ENCODE data around the gene CTSA.
A peak's percentile ranks its signal among the peaks of the same experiment; 100 is the strongest.
"Not testable (repeated sequence)": the region's sequence is repeated elsewhere in the genome, so short reads cannot be mapped to it uniquely, and the experiment has no call there.

CTSA gene

GRCh38 chr20:45924391-45925261, 33.5 kb downstream of the CTSA start:
- H3K4me3 ChIP-seq (ENCODE audit: control insufficient read depth in 1 of 7, extremely low read depth in 1 of 7, insufficient read depth in 4 of 7, low read depth in 2 of 7, low read length in 6 of 7), result peak overlapping the region in 1 of 7 experiments; percentile 42
- WGBS (ENCODE audit: insufficient coverage), result 62% methylated on average over 19 of the region's 21 CpGs
- H3K27ac ChIP-seq (ENCODE audit: insufficient read depth in 1 of 2, low read depth in 1 of 2, low read length in 2 of 2, poor library complexity in 1 of 2, severe bottlenecking in 2 of 2), result no peak overlapping the region
- no peaks in the 10 kb centered on the region for H3K36me3 ChIP-seq (ENCODE audit: control insufficient read depth in 4 of 4, insufficient read depth in 4 of 4, low read length in 3 of 4)
- peaks cover 0 to 5% (median 0%) of the 10 kb centered on the region in 4 experiments for H3K4me1 ChIP-seq (ENCODE audit: control extremely low read depth in 1 of 4, control insufficient read depth in 4 of 4, insufficient read depth in 4 of 4, low read length in 3 of 4)
- no peaks in the 10 kb centered on the region for H3K27me3 ChIP-seq (replicated peaks in 2 of 5; ENCODE audit: control insufficient read depth in 4 of 5, insufficient read depth in 5 of 5, low read length in 4 of 5)
- no peaks in the 10 kb centered on the region for H3K9me3 ChIP-seq (ENCODE audit: control extremely low read depth in 1 of 5, control insufficient read depth in 4 of 5, insufficient read depth in 2 of 5, low read depth in 1 of 5, low read length in 4 of 5)
- CTCF ChIA-PET, result interaction anchor here (0.7 to 2.0 kb wide), 5 partner anchors 9 to 103 kb away, joined by 3 to 10 read pairs (median 4); partner anchors contain the start of gene PCIF1
- POLR2A ChIA-PET, result interaction anchor here (0.6 to 1.1 kb wide), 2 partner anchors 14 to 527 kb away, joined by 4 read pairs; no protein-coding TSS in a partner anchor
- DNase-seq, result no peak

DNA sequence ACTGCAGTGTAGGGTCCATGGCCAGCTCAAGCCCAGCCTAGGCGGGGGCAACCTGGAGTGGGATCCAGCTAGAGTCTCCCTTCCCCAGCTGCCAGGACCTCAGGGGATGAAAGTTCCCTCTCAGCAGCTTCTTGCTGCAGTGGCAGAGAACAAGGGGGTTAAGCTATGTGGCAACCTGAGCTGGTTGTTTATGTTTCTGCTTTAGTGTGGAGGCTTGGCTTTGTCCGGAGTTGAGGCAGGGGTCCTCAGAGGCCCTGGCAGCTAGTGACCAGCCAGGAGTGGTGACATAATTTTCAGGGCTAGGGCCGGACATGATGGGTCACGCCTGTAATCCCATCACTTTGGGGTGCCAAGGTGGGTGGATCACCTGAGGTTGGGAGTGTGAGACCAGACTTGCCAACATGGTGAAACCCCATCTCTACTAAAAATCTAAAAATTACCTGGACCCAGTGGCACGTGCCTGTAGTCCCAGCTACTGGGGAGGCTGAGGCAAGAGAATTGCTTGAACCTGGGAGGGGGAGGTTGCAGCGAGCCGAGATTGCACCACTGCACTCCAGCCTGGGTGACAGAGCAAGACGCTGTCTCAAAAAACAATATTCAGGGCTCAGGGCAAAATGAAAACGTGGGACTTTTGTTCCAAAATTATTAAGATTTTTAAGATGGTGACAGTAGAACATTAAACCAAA, 34.8 kb downstream of the CTSA start:
- no peaks in the 10 kb centered on the region for H3K27me3 ChIP-seq (replicated peaks in 2 of 5; ENCODE audit: control insufficient read depth in 4 of 5, insufficient read depth in 5 of 5, low read length in 4 of 5)
- H3K4me1 ChIP-seq (ENCODE audit: control extremely low read depth in 1 of 4, control insufficient read depth in 4 of 4, insufficient read depth in 4 of 4, low read length in 3 of 4), result peaks cover 0 to 5% (median 0%) of the 10 kb centered on the region in 4 experiments
- H3K36me3 ChIP-seq (ENCODE audit: control insufficient read depth in 4 of 4, insufficient read depth in 4 of 4, low read length in 3 of 4), result no peaks in the 10 kb centered on the region
- ChIA-PET POLR2A (no interaction called here), CTCF (interaction anchor here (1.3 kb wide), 1 partner anchor 39 kb away, joined by 3 read pairs; the partner anchor contains the start of gene SPATA25)
- no peak overlapping the region for H3K4me3 ChIP-seq (ENCODE audit: control insufficient read depth in 1 of 7, extremely low read depth in 1 of 7, insufficient read depth in 4 of 7, low read depth in 2 of 7, low read length in 6 of 7)
- WGBS (ENCODE audit: insufficient coverage), result 75% methylated on average over 5 of the region's 9 CpGs
- no peaks in the 10 kb centered on the region for H3K9me3 ChIP-seq (ENCODE audit: control extremely low read depth in 1 of 5, control insufficient read depth in 4 of 5, insufficient read depth in 2 of 5, low read depth in 1 of 5, low read length in 4 of 5)
- no peak overlapping the region for H3K27ac ChIP-seq (ENCODE audit: insufficient read depth in 1 of 2, low read depth in 1 of 2, low read length in 2 of 2, poor library complexity in 1 of 2, severe bottlenecking in 2 of 2)
- DNase-seq, result no peak

- no peaks in the 10 kb centered on the region for H3K27me3 ChIP-seq (replicated peaks in 2 of 5; ENCODE audit: control insufficient read depth in 4 of 5, insufficient read depth in 5 of 5, low read length in 4 of 5)
- H3K9me3 ChIP-seq (ENCODE audit: control extremely low read depth in 1 of 5, control insufficient read depth in 4 of 5, insufficient read depth in 2 of 5, low read depth in 1 of 5, low read length in 4 of 5), result no peaks in the 10 kb centered on the region
- CTCF ChIA-PET, result interaction anchor here (1.3 kb wide), 1 partner anchor 40 kb away, joined by 3 read pairs; the partner anchor contains the start of gene SPATA25
- 100% methylated on average over 1 of the region's 2 CpGs for whole genome bisulfite sequencing (ENCODE audit: insufficient coverage)
- no peak overlapping the region for H3K4me3 ChIP-seq (ENCODE audit: control insufficient read depth in 1 of 7, extremely low read depth in 1 of 7, insufficient read depth in 4 of 7, low read depth in 2 of 7, low read length in 6 of 7)
- no peak overlapping the region for H3K27ac ChIP-seq (ENCODE audit: insufficient read depth in 1 of 2, low read depth in 1 of 2, low read length in 2 of 2, poor library complexity in 1 of 2, severe bottlenecking in 2 of 2)
- H3K4me1 ChIP-seq (ENCODE audit: control extremely low read depth in 1 of 4, control insufficient read depth in 4 of 4, insufficient read depth in 4 of 4, low read length in 3 of 4), result peaks cover 0 to 5% (median 0%) of the 10 kb centered on the region in 4 experiments
- no peaks in the 10 kb centered on the region for H3K36me3 ChIP-seq (ENCODE audit: control insufficient read depth in 4 of 4, insufficient read depth in 4 of 4, low read length in 3 of 4)
- no peak for DNase-seq
- POLR2A ChIA-PET, result no interaction called here
These were observed 35.6 kb downstream of the CTSA start for GRCh38 chr20:45926731-45927070.

- DNase-seq, result no peak
- Histone ChIP-seq H3K27me3 (replicated peaks in 2 of 5; ENCODE audit: control insufficient read depth in 4 of 5, insufficient read depth in 5 of 5, low read length in 4 of 5) (no peaks in the 10 kb centered on the region), H3K36me3 (ENCODE audit: control insufficient read depth in 4 of 4, insufficient read depth in 4 of 4, low read length in 3 of 4) (no peaks in the 10 kb centered on the region), H3K4me3 (ENCODE audit: control insufficient read depth in 1 of 7, extremely low read depth in 1 of 7, insufficient read depth in 4 of 7, low read depth in 2 of 7, low read length in 6 of 7) (no peak overlapping the region), H3K4me1 (ENCODE audit: control extremely low read depth in 1 of 4, control insufficient read depth in 4 of 4, insufficient read depth in 4 of 4, low read length in 3 of 4) (peaks cover 0 to 5% (median 0%) of the 10 kb centered on the region in 4 experiments), H3K9me3 (ENCODE audit: control extremely low read depth in 1 of 5, control insufficient read depth in 4 of 5, insufficient read depth in 2 of 5, low read depth in 1 of 5, low read length in 4 of 5) (no peaks in the 10 kb centered on the region), H3K27ac (ENCODE audit: insufficient read depth in 1 of 2, low read depth in 1 of 2, low read length in 2 of 2, poor library complexity in 1 of 2, severe bottlenecking in 2 of 2) (no peak overlapping the region)
- CTCF ChIA-PET, result interaction anchor here (0.7 to 1.6 kb wide), 4 partner anchors 8 to 128 kb away, joined by 3 to 4 read pairs (median 3); partner anchors contain the start of gene SPATA25
- WGBS (ENCODE audit: insufficient coverage), result 84% methylated on average over 8 of the region's 14 CpGs
- POLR2A ChIA-PET, result no interaction called here
These were observed 36.1 kb downstream of the CTSA start for GRCh38 chr20:45927071-45927878.

DNA sequence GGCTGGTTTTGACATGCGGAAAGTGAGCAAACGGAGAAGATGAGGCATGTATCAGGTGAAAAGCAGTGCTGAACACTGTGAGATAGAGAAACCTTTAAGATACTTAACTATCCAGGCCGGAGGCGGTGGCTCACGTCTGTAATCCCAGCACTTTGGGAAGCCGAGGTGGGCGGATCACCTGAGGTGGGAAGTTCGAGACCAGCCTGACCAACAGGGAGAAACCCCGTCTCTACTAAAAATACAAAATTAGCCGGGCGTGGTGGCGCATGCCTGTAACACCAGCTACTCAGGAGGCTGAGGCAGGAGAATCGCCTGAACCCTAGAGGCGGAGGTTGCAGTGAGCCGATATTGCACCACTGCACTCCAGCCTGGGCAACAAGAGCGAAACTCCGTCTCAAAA, 40.5 kb downstream of the CTSA start:
- CTCF ChIA-PET, result interaction anchor here (0.7 to 1.1 kb wide), 3 partner anchors 37 to 92 kb away, joined by 3 read pairs; no protein-coding TSS in a partner anchor
- H3K27ac ChIP-seq (ENCODE audit: insufficient read depth in 1 of 2, low read depth in 1 of 2, low read length in 2 of 2, poor library complexity in 1 of 2, severe bottlenecking in 2 of 2); H3K36me3 ChIP-seq (ENCODE audit: control insufficient read depth in 4 of 4, insufficient read depth in 4 of 4, low read length in 3 of 4); DNase-seq; H3K9me3 ChIP-seq (ENCODE audit: control extremely low read depth in 1 of 5, control insufficient read depth in 4 of 5, insufficient read depth in 2 of 5, low read depth in 1 of 5, low read length in 4 of 5); H3K27me3 ChIP-seq (replicated peaks in 2 of 5; ENCODE audit: control insufficient read depth in 4 of 5, insufficient read depth in 5 of 5, low read length in 4 of 5); POLR2A ChIA-PET; H3K4me3 ChIP-seq (ENCODE audit: control insufficient read depth in 1 of 7, extremely low read depth in 1 of 7, insufficient read depth in 4 of 7, low read depth in 2 of 7, low read length in 6 of 7): not testable (repeated sequence)
- peaks cover 6 to 27% (median 20%) of the 10 kb centered on the region in 4 experiments for H3K4me1 ChIP-seq (ENCODE audit: control extremely low read depth in 1 of 4, control insufficient read depth in 4 of 4, insufficient read depth in 4 of 4, low read length in 3 of 4)
- WGBS (ENCODE audit: insufficient coverage), result 98% methylated on average over 13 of the region's 17 CpGs

GRCh38 chr20:45933266-45934045, 42.3 kb downstream of the CTSA start:
- CTCF ChIA-PET, result interaction anchor here (0.7 to 2.5 kb wide), 16 partner anchors 9 to 134 kb away, joined by 3 to 17 read pairs (median 6); partner anchors contain the start of gene ZSWIM1
- DNase-seq, result peak; percentile 66 to 70 (median 68)
- Histone ChIP-seq H3K4me1 (ENCODE audit: control extremely low read depth in 1 of 4, control insufficient read depth in 4 of 4, insufficient read depth in 4 of 4, low read length in 3 of 4) (peaks cover 6 to 39% (median 25%) of the 10 kb centered on the region in 4 experiments), H3K4me3 (ENCODE audit: control insufficient read depth in 1 of 7, extremely low read depth in 1 of 7, insufficient read depth in 4 of 7, low read depth in 2 of 7, low read length in 6 of 7) (peak overlapping the region; percentile 73 to 99 (median 96)), H3K27me3 (replicated peaks in 2 of 5; ENCODE audit: control insufficient read depth in 4 of 5, insufficient read depth in 5 of 5, low read length in 4 of 5) (no peaks in the 10 kb centered on the region), H3K36me3 (ENCODE audit: control insufficient read depth in 4 of 4, insufficient read depth in 4 of 4, low read length in 3 of 4) (peaks cover 3 to 18% (median 12%) of the 10 kb centered on the region in 4 experiments), H3K27ac (ENCODE audit: insufficient read depth in 1 of 2, low read depth in 1 of 2, low read length in 2 of 2, poor library complexity in 1 of 2, severe bottlenecking in 2 of 2) (peak overlapping the region; percentile 96 to 98), H3K9me3 (ENCODE audit: control extremely low read depth in 1 of 5, control insufficient read depth in 4 of 5, insufficient read depth in 2 of 5, low read depth in 1 of 5, low read length in 4 of 5) (no peaks in the 10 kb centered on the region)
- POLR2A ChIA-PET, result interaction anchor here (0.6 to 2.8 kb wide), 5 partner anchors 13 to 103 kb away, joined by 4 to 17 read pairs (median 7); partner anchors contain the start of gene ZSWIM1
- 26% methylated on average over 22 of the region's 22 CpGs for WGBS (ENCODE audit: insufficient coverage)
